GM21786 (cell line): ENCODE measurements around the gene KDM1A.
"Not testable (repeated sequence)": the region's sequence is repeated elsewhere in the genome, so short reads cannot be mapped to it uniquely, and the experiment has no call there.

Source experiments
- ATAC-seq: cut with Tn5 transposase; IDR thresholded peaks from one replicate; pipeline ENCODE4 v1.9.1; 2021; ENCODE audit not compliant: unreplicated experiment

KDM1A gene

DNA sequence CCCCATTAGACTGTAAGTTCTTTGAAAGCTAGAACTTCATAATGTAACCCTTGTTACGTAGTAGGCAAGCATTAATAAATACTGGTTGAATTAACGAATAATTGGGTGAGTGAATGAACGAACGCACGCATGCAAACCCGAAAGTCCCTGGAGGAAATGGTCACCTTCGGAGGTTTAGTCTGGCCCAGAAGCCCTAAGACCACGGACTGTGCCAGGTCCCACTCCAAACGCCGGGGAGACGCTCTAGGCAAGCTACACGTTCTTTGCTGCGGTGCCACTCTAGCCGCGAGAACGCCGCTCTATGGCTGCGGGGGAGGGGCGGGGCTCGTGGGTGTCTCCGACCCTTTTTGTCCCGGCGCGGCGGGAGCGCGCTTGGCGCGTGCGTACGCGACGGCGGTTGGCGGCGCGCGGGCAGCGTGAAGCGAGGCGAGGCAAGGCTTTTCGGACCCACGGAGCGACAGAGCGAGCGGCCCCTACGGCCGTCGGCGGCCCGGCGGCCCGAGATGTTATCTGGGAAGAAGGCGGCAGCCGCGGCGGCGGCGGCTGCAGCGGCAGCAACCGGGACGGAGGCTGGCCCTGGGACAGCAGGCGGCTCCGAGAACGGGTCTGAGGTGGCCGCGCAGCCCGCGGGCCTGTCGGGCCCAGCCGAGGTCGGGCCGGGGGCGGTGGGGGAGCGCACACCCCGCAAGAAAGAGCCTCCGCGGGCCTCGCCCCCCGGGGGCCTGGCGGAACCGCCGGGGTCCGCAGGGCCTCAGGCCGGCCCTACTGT is at the start of gene KDM1A:
TSS of gene KDM1A (plus strand) at position 375 of the 769 bp plus-strand sequence. CDS start at position 504, 129 bp downstream.
- peak; percentile 90 for ATAC-seq

DNA sequence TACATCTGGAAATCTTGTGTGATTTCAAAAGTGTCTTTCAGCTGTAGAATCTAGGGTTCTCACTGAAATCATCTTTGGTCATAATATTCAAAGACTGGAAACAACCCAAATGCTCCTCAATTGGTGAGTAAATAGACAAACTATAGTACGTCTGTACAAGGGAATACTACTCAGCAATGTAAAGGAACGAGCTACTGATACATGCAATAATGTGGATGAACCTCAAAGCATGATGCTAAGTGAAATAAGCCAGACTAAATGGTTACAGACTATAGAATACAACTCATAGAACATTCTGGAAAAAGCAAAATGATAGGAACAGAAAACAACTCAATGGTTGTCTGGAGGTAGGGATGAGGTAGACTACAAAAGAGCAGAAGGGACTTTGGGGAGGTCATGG is 49.2 kb upstream of the KDM1A start:
- ATAC-seq: no peak

DNA sequence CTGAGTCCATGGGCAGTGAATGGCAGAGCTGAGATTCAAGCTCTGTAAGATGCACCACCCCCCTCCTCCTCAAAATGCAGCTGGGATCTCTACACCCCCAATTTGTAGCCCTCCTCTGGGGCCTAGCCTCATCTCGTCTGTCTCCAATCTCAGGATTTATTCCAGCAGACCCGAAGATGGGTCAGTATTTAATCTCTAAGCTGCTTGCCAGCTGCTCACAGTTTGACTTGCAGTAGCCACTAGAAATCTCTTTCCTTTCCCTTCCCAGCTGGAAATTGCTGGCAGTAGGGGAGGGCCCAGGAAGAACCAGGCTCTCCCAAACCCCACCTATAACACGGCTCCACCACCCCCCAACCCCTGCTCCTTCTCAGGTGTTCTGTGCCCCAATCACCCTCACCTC is 48.1 kb upstream of the KDM1A start:
- ATAC-seq: no peak

DNA sequence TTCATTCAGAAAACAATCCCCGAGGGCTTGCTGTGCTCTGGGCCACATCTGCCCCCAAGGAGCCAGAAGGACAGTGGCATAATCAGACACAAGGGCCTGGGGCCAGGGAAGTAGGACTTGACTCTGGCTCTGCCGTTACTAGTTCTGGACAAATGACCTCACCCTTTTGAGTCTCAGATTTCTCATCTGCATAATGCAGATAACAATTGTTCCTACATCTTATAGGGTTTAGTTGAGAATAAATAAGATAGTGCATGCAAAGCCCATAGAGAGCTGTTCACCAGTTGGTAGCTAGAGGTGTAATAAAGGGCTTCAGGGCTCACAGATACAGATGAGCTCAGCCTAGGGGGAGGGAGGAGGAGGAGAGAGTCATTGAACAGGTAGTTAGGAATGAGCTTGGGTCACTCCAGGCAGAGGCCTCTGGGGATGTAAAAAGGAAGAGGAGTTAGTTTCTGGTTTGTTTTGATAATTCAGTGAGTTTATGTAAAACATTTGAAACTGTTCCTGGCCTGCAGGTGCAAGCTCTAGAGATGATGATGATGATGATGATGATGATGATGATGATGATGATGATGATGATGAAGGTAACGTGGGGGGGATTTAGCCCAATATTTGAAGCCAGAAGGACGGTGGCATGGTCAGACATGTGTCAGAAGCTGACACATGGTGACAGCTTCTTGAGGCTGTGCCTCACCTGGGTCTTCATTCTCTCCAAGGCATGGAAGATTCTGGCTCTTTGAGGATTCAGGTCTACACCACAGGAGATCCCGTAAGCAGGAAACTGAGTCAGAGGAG is 47.5 kb upstream of the KDM1A start:
- no peak for ATAC-seq

DNA sequence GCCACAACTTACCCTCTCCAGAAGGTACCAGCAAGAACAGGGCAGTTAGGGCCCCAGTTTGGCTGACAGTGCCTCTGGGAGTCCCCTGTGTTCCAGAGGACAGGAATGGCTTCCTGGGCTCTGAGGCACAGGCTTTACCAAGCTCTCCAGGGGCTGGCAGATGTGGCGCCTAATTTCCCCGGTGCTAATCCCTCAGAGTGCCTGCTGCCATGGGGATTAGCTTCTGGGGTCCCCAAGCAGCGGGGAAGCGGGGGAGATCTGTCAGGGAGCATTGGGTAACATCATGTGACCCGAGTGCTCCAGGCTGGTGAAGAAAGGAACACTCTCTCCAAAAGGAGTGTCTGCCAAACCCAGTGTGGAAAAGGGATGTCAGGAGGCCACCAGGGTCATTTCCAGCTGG is 46.5 kb upstream of the KDM1A start, which contains the start of gene LACTBL1:
TSS of gene LACTBL1 (minus strand) at position 107 of the 400 bp plus-strand sequence. CDS start 550 bp downstream, outside the sequence.
- no peak for ATAC-seq

DNA sequence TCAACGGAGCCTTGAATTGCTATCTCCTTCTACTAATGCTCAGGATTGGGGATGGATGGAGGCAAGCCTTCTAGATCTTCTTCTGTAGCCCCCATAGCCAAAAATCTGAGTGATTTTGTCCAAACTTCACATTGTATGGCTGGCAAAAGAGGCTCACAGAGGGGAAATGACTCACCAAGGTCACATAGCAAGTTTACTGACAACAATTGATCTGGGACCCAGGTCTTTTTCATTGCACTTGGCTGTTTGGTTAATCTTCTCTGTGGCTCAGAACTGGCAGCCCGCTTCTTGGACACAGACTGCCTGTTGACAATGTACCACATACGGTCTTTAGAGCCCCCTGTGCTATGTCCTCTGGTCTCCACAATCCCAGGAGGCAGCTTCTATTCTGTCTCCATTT is 43.6 kb upstream of the KDM1A start:
- ATAC-seq: no peak

DNA sequence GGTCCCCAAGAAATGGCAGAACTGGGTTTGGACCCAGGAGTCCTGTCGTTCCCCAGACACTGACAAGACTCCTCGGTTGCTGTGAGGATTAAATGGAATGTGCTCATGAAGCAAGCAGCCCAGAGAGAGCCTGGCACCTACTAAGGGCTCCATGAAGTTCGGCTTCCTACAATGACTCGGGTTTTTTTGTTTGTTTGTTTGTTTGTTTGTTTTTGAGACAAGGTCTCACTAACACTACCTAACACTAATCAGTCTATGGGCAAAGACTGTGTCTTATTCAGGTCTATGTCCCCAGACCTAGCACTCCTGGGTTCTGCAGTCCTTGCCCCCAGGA is 43.2 kb upstream of the KDM1A start:
- ATAC-seq: no peak

DNA sequence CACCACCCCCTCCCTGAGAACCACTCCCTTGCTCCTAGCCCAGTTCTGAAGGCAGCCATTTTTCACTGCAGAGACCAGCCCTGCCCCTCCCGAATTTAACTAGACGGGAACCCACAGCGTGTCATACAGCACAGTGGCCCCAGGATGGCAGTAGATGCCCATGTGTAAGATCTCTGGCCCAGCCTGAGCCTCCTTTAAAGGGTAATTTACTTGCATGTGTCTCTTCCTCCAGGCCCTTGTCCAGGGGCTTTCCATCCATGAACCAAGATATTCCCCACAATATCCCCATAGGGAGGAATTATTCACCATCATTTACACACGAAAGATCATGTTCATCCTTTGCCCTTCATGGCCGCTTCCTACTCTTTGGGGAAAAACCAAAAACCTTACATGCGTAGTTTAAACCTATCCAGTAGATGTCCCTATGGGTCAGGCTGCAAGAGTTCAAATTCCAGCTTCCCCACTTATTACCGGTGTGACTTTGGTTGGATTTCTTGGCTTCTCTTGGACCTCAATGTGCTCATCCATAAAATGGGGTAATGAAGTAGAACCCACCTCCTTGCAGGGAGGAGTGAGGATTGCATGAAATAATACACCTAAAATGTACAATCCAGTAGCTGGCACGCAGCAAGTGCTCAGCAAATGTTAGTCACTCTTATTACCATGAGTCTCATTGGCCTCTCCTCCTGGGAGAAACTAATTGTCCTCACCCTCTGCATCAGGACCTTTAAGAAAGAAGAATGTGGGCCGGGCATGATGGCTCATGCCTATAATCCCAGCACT is 42.6 kb upstream of the KDM1A start:
- ATAC-seq: no peak

DNA sequence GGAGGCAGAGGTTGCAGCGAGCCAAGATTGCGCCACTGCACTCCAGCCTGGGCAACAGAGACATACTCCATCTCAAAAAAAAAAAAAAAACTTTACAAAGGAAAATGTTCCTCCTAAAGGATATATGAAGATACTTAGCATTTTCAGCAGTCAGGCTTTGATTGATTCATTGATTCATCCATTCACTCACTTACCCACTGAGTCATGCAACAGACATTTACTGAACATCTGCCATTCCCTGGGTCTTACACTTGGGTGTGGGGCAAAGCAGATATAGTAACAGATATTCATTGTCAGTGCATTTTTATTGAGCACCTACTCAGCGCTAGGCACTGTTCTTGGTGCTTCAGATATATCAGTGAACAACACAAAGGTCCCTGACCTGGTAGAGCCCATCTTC is 41.0 kb upstream of the KDM1A start:
- ATAC-seq: no peak

DNA sequence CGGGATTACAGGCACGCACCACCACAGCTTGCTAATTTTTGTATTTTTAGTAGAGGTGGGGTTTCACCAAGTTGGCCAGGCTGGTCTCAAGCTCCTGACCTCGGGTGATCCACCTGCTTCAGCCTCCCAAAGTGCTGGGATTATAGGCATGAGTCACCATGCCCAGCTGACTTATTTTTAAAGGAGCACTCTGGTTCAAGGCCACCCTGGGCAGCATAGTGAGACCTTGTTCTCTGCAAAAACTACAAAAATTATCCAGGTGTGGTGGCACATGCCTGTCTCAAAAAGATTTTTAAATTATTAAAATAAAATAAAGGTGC is 38.8 kb upstream of the KDM1A start:
- ATAC-seq: not testable (repeated sequence)

DNA sequence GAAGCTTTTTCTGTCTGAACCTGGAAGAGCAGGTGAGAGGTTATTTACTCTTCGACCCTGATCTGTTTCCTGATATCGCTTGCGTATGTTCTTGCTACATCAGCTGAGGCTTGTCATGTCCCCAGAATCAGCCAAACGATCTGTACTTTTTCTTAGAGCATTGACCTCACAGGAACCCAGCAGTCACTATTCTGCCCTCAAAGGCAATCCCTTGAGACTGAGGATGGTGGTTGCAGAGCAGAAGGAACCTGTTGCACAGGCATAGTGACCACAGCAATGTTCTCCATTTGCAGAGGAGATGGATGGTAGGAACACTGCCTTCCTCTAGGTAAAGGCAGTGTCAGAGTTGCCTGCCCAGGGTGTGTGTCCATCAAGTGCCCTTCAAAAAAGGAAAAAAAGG is 35.3 kb upstream of the KDM1A start:
- no peak for ATAC-seq

DNA sequence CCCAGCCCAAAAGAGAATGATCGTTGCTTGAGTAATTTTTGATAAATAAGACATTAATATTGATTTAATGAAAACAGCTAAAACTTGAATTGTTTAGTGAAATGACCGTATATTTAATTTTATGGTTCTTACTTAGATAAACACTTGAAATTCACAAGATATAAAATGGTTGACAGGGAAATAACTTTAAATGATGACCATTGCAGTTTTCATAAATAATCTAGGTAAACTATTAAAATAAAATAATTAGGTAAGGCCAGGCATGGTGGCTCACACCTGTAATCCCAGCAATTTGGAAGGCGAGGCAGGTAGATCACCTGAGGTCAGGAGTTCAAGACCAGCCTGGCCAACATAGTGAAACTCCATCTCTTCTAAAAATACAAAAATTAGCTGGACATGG is 26.9 kb upstream of the KDM1A start:
- ATAC-seq: not testable (repeated sequence)

DNA sequence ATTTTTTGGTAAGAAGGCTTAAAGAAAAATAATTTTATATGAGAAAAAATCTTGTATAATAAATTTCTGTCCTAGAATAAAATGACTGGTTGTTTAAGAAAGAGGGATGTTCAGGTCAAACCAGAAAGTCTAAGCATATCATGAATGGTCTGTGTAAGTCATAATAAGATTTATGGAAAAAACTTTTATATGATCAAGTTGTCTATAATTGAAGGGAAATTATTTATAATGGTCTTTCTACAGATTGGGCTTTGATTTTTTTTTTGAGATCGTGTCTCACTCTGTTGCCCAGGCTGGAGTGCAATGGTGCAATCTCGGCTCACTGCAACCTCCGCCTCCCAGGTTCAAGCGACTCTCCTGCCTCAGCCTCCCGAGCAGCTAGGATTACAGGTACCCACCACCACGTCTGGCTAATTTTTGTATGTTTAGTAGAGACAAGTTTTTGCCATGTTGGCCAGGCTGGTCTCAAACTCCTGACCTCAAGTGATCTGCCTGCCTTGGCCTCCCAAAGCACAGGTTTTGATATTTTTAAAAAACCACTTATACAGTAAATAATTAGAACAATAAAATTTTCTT is 26.0 kb upstream of the KDM1A start:
- ATAC-seq: not testable (repeated sequence)

DNA sequence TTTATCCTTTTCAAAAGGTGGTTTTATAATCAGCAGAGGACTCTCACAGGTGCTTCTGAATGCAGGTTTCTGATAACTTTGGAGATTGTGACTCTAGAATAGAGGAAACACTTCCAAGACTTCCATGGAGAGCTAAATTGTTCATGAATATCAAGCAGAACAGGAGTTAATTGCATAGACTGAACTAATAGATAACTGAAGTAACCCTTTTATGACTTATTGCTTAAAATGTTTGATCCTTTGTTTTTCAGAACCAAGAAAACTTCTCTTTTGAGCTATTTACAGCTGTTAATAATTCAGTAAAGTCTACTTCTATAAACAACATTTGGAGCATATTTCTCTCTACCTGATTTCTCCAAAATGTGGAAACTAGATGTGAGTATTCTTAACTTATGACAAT is 23.5 kb upstream of the KDM1A start:
- ATAC-seq: no peak

DNA sequence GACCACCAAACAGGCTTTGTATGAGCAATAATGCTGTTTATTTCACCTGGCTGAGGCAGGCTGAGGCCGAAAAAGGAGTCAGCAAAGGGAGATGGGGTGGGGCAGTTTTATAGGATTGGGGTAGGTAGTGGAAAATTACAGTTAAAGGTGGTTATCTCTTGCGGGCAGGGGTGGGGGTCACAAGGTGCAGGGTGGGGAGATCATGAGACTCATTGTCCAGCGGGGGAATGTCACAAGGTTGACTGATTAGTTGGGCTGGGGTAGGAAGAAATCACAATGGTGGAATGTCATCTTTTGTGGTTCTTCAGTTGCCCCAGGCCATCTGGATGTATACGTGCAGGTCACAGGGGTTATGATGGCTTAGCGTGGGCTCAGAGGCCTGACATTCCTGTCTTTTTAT is 21.7 kb upstream of the KDM1A start:
- not testable (repeated sequence) for ATAC-seq

DNA sequence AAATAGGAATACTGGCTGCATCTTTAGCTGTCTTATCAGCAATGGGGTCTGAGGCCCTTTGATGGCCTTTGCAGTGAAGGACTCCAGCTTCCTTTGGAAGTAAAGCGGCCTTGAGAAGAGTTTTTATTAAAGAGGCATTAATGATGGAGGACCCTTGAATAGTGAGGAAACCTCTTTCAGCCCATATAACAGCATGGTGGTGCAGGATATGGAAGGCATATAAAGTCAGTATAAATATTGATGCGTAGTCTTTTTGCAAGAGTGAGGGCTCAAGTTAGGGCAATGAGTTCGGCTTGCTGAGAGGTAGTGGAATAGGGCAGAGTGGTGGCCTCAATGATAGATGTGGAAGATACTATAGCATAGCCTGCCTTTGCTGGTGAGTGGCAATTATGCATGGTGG is 19.1 kb upstream of the KDM1A start:
- not testable (repeated sequence) for ATAC-seq

DNA sequence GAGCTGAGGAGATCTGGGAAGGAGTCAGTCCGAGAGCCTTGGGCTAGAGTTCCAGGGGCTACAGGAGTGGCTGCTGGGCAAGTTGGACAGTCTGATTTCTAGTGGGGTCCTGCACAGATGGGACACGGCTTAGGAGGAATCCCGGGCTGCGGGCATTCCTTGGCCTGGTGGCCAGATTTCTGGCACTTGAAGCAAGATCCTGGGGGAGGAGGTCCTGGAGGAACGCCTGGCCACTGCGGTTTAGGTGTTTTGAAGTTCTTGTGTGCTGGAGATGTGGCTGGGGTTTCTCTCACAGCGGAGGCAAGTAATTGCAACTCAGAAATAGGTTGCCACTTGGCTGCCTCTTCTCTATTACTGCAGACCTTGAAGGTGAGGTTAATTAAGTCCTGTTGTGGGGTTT is 17.1 kb upstream of the KDM1A start:
- ATAC-seq: not testable (repeated sequence)

DNA sequence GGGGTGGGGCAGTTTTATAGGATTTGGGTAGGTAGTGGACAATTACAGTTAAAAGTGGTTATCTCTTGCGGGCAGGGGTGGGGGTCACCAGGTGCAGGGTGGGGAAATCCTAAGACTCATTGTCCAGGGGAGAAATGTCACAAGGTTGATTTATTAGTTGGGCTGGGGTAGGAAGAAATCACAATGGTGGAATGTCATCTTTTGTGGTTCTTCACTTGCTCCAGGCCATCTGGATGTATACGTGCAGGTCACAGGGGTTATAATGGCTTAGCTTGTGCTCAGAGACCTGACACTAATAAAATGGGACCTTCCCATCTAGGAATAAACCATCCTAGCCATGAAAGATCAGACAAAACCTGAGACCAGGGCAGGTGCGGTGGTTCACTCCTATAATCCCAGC is 15.2 kb upstream of the KDM1A start:
- no peak for ATAC-seq

DNA sequence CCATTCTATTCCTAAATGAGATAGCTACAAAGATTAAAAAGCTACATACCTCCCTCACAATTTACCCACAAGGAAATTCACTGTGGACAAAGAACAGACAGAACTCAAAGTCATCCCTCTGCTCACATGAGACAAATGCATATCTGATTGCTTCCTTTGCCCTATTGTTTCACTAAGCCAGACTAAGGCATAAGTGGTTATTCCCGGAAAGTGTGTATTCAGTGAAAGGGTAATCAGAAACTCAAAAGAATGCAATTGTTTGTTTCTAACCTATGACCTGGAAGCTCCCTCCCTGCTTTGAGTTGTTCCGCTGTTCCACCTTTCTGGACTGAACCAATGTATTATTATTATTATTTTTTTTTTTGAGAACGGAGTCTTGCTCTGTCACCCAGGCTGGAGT is 14.5 kb upstream of the KDM1A start:
- ATAC-seq: not testable (repeated sequence)

DNA sequence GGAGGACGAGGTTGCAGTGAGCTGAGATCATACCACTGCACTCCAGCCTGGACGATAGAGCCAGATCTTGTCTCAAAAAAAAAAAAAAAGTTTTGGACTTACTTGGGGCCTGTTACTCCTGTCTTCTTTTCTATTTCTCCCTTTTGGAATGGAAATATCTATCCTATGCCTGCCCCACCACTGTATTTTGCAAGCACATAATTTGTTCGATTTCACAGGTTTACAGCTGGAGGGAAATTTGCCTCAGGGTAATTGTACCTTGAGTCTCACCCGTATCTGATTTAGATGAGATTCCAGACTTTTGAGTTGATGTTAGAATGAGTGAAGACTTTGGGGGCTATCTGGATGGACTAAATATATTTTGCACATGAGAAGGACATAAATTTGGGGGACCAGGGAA is 12.2 kb upstream of the KDM1A start:
- no peak for ATAC-seq

DNA sequence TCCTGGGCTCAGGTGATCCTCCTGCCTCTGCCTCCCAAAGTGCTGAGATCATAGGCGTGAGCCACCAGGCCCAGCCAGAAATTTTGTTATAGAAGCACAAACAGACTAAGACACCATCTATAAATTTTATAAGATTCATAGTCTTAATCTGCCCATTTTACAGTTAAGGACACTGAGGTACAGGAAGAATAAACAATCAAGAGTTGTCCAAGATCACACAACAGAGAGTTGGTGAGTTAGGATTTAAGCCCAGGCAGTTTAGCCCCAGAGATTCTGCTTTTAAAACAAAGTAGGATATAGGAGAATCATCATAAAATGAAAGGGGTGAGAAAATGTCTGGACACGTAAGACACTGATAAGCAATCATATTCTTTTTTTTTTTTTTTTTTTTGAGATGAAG is 10.4 kb upstream of the KDM1A start:
- ATAC-seq: no peak
